ENCODE results near the gene SLC25A2. TPM values are rescaled to one million over a fixed set of nuclear protein-coding genes. Genes with fewer than 3 reads are reported as not detected.

SLC25A2 gene
- total and polyA plus RNA-seq, 2 of the 8 experiments (the other 6 are each of a cell fraction or from before 2014, with no cell fraction given) = not detected

GRCh38 chr5:141320225-141321169 lies 16.6 kb upstream of the SLC25A2 start, which contains the start of gene TAF7 (continued):
- peak; percentile 45 for TF ChIP-seq E2F6 (IDR thresholded peaks at IDR 0.05)
- peak; percentile 91 for TF ChIP-seq KDM4A (IDR thresholded peaks at IDR 0.05; ENCODE audit: low read depth, low read length, severe bottlenecking)
- peak; percentile 83 for TF ChIP-seq NRF1 (IDR thresholded peaks at IDR 0.05; ENCODE audit: low read depth, low read length)
- TF ChIP-seq HDAC2 (IDR thresholded peaks at IDR 0.05; ENCODE audit: borderline replicate concordance in 1 of 2, low read depth in 2 of 2, low read length in 2 of 2) = no peak
- TF ChIP-seq CHD2 (IDR thresholded peaks at IDR 0.05; ENCODE audit: low read length) = peak; percentile 78
- TF ChIP-seq CREB1 (IDR thresholded peaks at IDR 0.05) = peak; percentile 80
- peak; percentile 97 for TF ChIP-seq POLR2AphosphoS5 (IDR thresholded peaks at IDR 0.05; ENCODE audit: low read depth, low read length)
- peak; percentile 98 for TF ChIP-seq TAF1 (IDR thresholded peaks at IDR 0.05; ENCODE audit: low read depth, low read length)
- peak; percentile 16; the same call in 1 of the 2 replicates for TF ChIP-seq SP2 (IDR thresholded peaks at IDR 0.05; ENCODE audit: low read length)
- peak; percentile 30; the same call in 1 of the 2 replicates for TF ChIP-seq TEAD4 (IDR thresholded peaks at IDR 0.05; ENCODE audit: low read depth, low read length)
- TF ChIP-seq BRCA1 (IDR thresholded peaks at IDR 0.05; ENCODE audit: low read depth, low read length) = peak; percentile 53; the same call in 1 of the 2 replicates
- no peak for TF ChIP-seq POU5F1 (IDR thresholded peaks at IDR 0.05; ENCODE audit: low read depth, low read length)
- no peak for TF ChIP-seq SUZ12 (IDR thresholded peaks at IDR 0.05; ENCODE audit: low read length)
- TF ChIP-seq CBX8 (IDR thresholded peaks at IDR 0.05; ENCODE audit: borderline replicate concordance, low read depth, low read length) = no peak
- TF ChIP-seq TBP (IDR thresholded peaks at IDR 0.05; ENCODE audit: low read depth, low read length) = peak; percentile 89

Data from H1 (cell line).